Ovary (tissue), 9 donors: ENCODE data around the gene CHAF1A. TPM values are rescaled to one million over a fixed set of nuclear protein-coding genes. Genes with fewer than 3 reads are reported as not detected.

Experiments
- DNase-seq, 5 donors: peaks; one replicate each; pipeline ENCODE4 v3.0.0-alpha.2; 2019 to 2020
- H3K27ac ChIP-seq, 2 donors: fragments of 200-600 bp; one replicate each; pipeline versions ENCODE4 v1.5.1 to v1.8.0; 2019 to 2022
- H3K27me3 ChIP-seq: fragments of 200-600 bp; one replicate; pipeline ENCODE4 v1.8.0; 2022
- H3K36me3 ChIP-seq: fragments of 200-600 bp; sonication (generic); one replicate; pipeline ENCODE4 v1.5.1; 2019
- H3K4me1 ChIP-seq: one replicate; pipeline ENCODE4 v1.8.1; 2013; ENCODE audit warnings: mild to moderate bottlenecking, moderate library complexity; ENCODE audit not compliant: insufficient read depth
- H3K4me3 ChIP-seq: fragments of 200-600 bp; sonication (generic); one replicate; pipeline ENCODE4 v1.5.1; 2017
- H3K9me3 ChIP-seq, 2 donors: fragments of 200-600 bp in 1 of 2; sonication (generic) in 1 of 2; one replicate each; pipeline versions ENCODE4 v1.5.1 to v1.8.1; 2013 to 2019; ENCODE audit warnings: mild to moderate bottlenecking in 1 of 2, moderate library complexity in 1 of 2
- CTCF ChIP-seq, 3 donors: fragments of 450-650 bp in 2 of 3; fragments of 200-600 bp in 1 of 3; IDR thresholded peaks; one replicate each; pipeline versions ENCODE4 v1.5.1 to v1.8.0; 2016 to 2022; ENCODE audit warnings: antibody characterized with exemption in 3 of 3, mild to moderate bottlenecking in 1 of 3
- EP300 ChIP-seq: sonication (generic); formaldehyde crosslinking; IDR thresholded peaks from one replicate; pipeline ENCODE4 v1.6.1; 2017; ENCODE audit warnings: antibody characterized with exemption
- POLR2A ChIP-seq: fragments of 450-650 bp; IDR thresholded peaks from one replicate; pipeline ENCODE4 v1.6.1; 2017; ENCODE audit warnings: antibody characterized with exemption, mild to moderate bottlenecking, moderate library complexity
- WGBS, 3 donors: extraction: QIAGEN DNeasy Blood & Tissue Kit in 1 of 3; methylation state at CpG; one replicate each; pipeline versions ENCODE4 v1.1.5 to v1.1.7; 2013 to 2017; 5-methylcytosine and 5-hydroxymethylcytosine counted together
- intact Hi-C, 4 donors: fragments of 100-400 bp; cut with DNase I; formaldehyde crosslinking; loops; one replicate each; pipeline versions ENCODE4 v1.11.0 to v1.15.1; 2022 to 2023
- polyA plus RNA-seq, 2 donors: library from polyadenylated mRNA; stranded (reverse); fragments of 200-250 nt in 1 of 2; fragments of 350-450 nt in 1 of 2; fragmentation: Illumina TruSeq in 1 of 2; extraction: RNeasy Lipid Tissue Mini Kit (QIAGEN cat#74804) in 1 of 2; gene quantifications; one replicate each; pipeline ENCODE4 v1.2.3, GENCODE V29; 2013 to 2014
- total RNA-seq, 7 donors: library from RNA; depleted of rRNA in 2 of 7; stranded (reverse); fragments of >200 nt in 2 of 7; fragmentation: NEBNext Ultra II Directional in 3 of 7; extraction: Animal tissue kit (Norgen Biotek cat#: 25700) in 3 of 7; gene quantifications; one replicate each; pipeline versions ENCODE4 v1.1.0 to v1.2.4, GENCODE V29; 2016 to 2023
- donor health status: DM: no; HTN: no; CAD: no; lungs with moderate emphysema.
- donor health status: DM: no; HTN: no; CAD: no.
- donor health status: Bipolar disorder and iron deficiency.
- donor health status: DM: yes; HTN: yes; CAD: no.
- donor health status: DM: no; HTN: no; CAD: no.
- donor health status: DM: yes; HTN: yes; CAD: no.

The CHAF1A gene
- total and polyA plus RNA-seq, 9 donors: 4.7 to 10.4 (median 7.5) TPM

- Histone ChIP-seq H3K9me3 (no peaks in the 10 kb centered on the region), H3K27me3 (no peaks in the 10 kb centered on the region), H3K4me1 (peaks cover 10% of the 10 kb centered on the region), H3K27ac (no peak overlapping the region), H3K36me3 (no peaks in the 10 kb centered on the region), H3K4me3 (no peak overlapping the region)
- no peak for TF ChIP-seq CTCF (IDR thresholded peaks at IDR 0.05)
- no peak for TF ChIP-seq POLR2A
- no peak for TF ChIP-seq EP300
- intact Hi-C loops: no loop called here
- DNase-seq: no peak
- WGBS, 3 donors: 72 to 83% (median 80%) methylated on average over 15 of the region's 15 CpGs
Observed at GRCh38 chr19:4385291-4386040, 17.0 kb upstream of the CHAF1A start.

- Histone ChIP-seq H3K27me3 (no peaks in the 10 kb centered on the region), H3K27ac (no peak overlapping the region), H3K4me1 (peaks cover 15% of the 10 kb centered on the region), H3K9me3 (no peaks in the 10 kb centered on the region), H3K4me3 (no peak overlapping the region), H3K36me3 (no peaks in the 10 kb centered on the region)
- TF ChIP-seq CTCF (IDR thresholded peaks at IDR 0.05) (no peak), POLR2A (no peak), EP300 (no peak)
- no peak for DNase-seq
- WGBS, 3 donors: 77 to 86% (median 84%) methylated on average over 13 of the region's 13 CpGs
- intact Hi-C loops: no loop called here
Observed at GRCh38 chr19:4386041-4386782, 16.2 kb upstream of the CHAF1A start.

GRCh38 chr19:4388337-4389063 lies 13.9 kb upstream of the CHAF1A start:
- no peaks in the 10 kb centered on the region for H3K27me3 ChIP-seq
- DNase-seq: no peak

More at GRCh38 chr19:4388337-4389063, 13.9 kb upstream of the CHAF1A start:
- H3K4me3 ChIP-seq: no peak overlapping the region
- intact Hi-C loops: no loop called here
- TF ChIP-seq CTCF (IDR thresholded peaks at IDR 0.05) (no peak), EP300 (no peak), POLR2A (no peak)
- no peak overlapping the region for H3K27ac ChIP-seq
- no peaks in the 10 kb centered on the region for H3K36me3 ChIP-seq
- H3K9me3 ChIP-seq: no peaks in the 10 kb centered on the region
- peaks cover 28% of the 10 kb centered on the region for H3K4me1 ChIP-seq
- 77 to 83% (median 81%) methylated on average over 15 to 16 of the region's 16 CpGs for WGBS, 3 donors
